ENCODE results near the gene FIG4.

DNA sequence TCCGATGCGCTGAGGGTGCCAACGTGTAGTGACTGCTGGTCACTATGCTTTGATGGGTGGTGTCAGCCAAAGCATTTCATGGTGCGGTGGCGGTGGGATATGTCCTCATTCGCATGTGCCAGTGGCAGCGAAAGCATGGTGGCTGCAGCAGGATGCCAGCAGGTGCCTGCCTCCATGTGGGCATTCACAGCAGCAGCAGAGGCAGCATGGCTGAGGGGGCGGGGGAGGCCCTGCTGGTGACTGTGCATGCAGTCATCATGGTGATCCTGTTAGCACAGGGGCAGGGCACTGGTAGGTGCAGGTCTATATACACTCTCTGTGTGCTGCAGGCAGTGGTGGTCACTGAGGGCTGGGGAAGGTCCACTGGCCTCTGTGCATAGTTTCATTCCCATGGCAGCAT is 22.0 kb downstream of the FIG4 start:
- TF ChIP-seq POLR2AphosphoS5 (IDR thresholded peaks at IDR 0.05) (no peak), POLR2A (IDR thresholded peaks at IDR 0.05) (no peak), EP300 (IDR thresholded peaks at IDR 0.05) (no peak)
- TF ChIP-seq, protein P1, sequence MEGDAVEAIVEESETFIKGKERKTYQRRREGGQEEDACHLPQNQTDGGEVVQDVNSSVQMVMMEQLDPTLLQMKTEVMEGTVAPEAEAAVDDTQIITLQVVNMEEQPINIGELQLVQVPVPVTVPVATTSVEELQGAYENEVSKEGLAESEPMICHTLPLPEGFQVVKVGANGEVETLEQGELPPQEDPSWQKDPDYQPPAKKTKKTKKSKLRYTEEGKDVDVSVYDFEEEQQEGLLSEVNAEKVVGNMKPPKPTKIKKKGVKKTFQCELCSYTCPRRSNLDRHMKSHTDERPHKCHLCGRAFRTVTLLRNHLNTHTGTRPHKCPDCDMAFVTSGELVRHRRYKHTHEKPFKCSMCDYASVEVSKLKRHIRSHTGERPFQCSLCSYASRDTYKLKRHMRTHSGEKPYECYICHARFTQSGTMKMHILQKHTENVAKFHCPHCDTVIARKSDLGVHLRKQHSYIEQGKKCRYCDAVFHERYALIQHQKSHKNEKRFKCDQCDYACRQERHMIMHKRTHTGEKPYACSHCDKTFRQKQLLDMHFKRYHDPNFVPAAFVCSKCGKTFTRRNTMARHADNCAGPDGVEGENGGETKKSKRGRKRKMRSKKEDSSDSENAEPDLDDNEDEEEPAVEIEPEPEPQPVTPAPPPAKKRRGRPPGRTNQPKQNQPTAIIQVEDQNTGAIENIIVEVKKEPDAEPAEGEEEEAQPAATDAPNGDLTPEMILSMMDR (IDR thresholded peaks at IDR 0.05), result no peak

All from stomach (tissue), 4 donors.